HEK293 (cell line): ENCODE results near the gene CACTIN.

Source experiments
- CTCF ChIA-PET: fragments of 350-600 bp; formaldehyde crosslinking; extraction: SDS; loops from one replicate; lab custom pipeline; 2021; ENCODE audit warnings: antibody characterized with exemption; lab: Yijun Ruan, JAX
- POLR2A ChIA-PET: fragments of 300-600 bp; formaldehyde crosslinking; extraction: SDS; loops from one replicate; lab custom pipeline; 2020; ENCODE audit warnings: antibody characterized with exemption, inconsistent platforms; lab: Yijun Ruan, JAX
- H3K27ac ChIP-seq: fragments of 200-500 bp; sonication (Bioruptor generic); 2 replicates; pipeline ENCODE4 v1.5.1; 2014; ENCODE audit warnings: low read depth, low read length, control low read depth, inconsistent platforms; ENCODE audit errors: extremely low read depth
- H3K36me3 ChIP-seq, 2 experiments: fragments of 200-500 bp in 1 of 2; sonication (Bioruptor generic) in 1 of 2; 1 replicate in 1 of 2; 2 replicates in 1 of 2; pipeline ENCODE4 v1.5.1; 2014 to 2017; ENCODE audit warnings: inconsistent platforms in 2 of 2, low read length in 2 of 2; ENCODE audit not compliant: control insufficient read depth in 2 of 2, insufficient read depth in 1 of 2
- H3K4me1 ChIP-seq: fragments of 200-500 bp; sonication (Bioruptor generic); 2 replicates; pipeline ENCODE4 v1.5.1; 2014; ENCODE audit warnings: mild to moderate bottlenecking, low read length, inconsistent platforms; ENCODE audit not compliant: control insufficient read depth, insufficient read depth
- H3K4me3 ChIP-seq: 2 replicates; pipeline ENCODE4 v1.5.1; 2011; ENCODE audit warnings: low read depth, mild to moderate bottlenecking, control low read depth, low read length, moderate library complexity
- H3K9me3 ChIP-seq: fragments of 200-500 bp; sonication (Bioruptor generic); 2 replicates; pipeline ENCODE4 v1.5.1; 2014; ENCODE audit warnings: low read depth, low read length, inconsistent platforms; ENCODE audit not compliant: control insufficient read depth, insufficient read depth
- BCL11B ChIP-seq: fragments of 450-650 bp; formaldehyde crosslinking; IDR thresholded peaks from 2 replicates; pipeline ENCODE4 v1.5.1; 2016; ENCODE audit warnings: low read depth, missing biosample characterization, missing genetic modification characterization
- GLI2 ChIP-seq: fragments of 450-650 bp; formaldehyde crosslinking; IDR thresholded peaks from 2 replicates; pipeline ENCODE4; 2017; ENCODE audit warnings: missing biosample characterization, missing genetic modification characterization, low read depth, borderline replicate concordance
- KLF1 ChIP-seq: fragments of 450-650 bp; formaldehyde crosslinking; IDR thresholded peaks from 2 replicates; pipeline ENCODE4 v1.5.1; 2016; ENCODE audit warnings: missing biosample characterization, missing genetic modification characterization
- KLF8 ChIP-seq: fragments of 450-650 bp; formaldehyde crosslinking; IDR thresholded peaks from 2 replicates; pipeline ENCODE4 v1.5.1; 2016; ENCODE audit warnings: missing biosample characterization, missing genetic modification characterization
- KLF9 ChIP-seq: fragments of 450-650 bp; formaldehyde crosslinking; IDR thresholded peaks from 2 replicates; pipeline ENCODE4 v1.5.1; 2016; ENCODE audit warnings: missing biosample characterization, missing genetic modification characterization, low read depth
- MYNN ChIP-seq: fragments of 450-650 bp; formaldehyde crosslinking; IDR thresholded peaks from 2 replicates; pipeline ENCODE4 v1.5.1; 2016; ENCODE audit warnings: missing biosample characterization, missing genetic modification characterization, borderline replicate concordance
- PRDM6 ChIP-seq: fragments of 450-650 bp; formaldehyde crosslinking; IDR thresholded peaks from 2 replicates; pipeline ENCODE4 v1.5.1; 2017; ENCODE audit warnings: missing biosample characterization, missing genetic modification characterization
- ZBTB10 ChIP-seq: fragments of 450-650 bp; formaldehyde crosslinking; IDR thresholded peaks from 2 replicates; pipeline ENCODE4 v1.5.1; 2016; ENCODE audit warnings: missing biosample characterization, missing genetic modification characterization
- ZBTB26 ChIP-seq: fragments of 450-650 bp; formaldehyde crosslinking; optimal IDR thresholded peaks from 2 replicates; pipeline ENCODE3; 2016; ENCODE audit warnings: missing biosample characterization, mild to moderate bottlenecking, missing genetic modification characterization
- ZBTB48 ChIP-seq: fragments of 450-650 bp; formaldehyde crosslinking; IDR thresholded peaks from 2 replicates; pipeline ENCODE4 v1.5.1; 2016; ENCODE audit warnings: missing biosample characterization, missing genetic modification characterization
- ZBTB49 ChIP-seq: fragments of 450-650 bp; formaldehyde crosslinking; IDR thresholded peaks from 2 replicates; pipeline ENCODE4 v1.5.1; 2016; ENCODE audit warnings: missing biosample characterization, missing genetic modification characterization, low read depth
- ZBTB6 ChIP-seq: fragments of 450-650 bp; formaldehyde crosslinking; IDR thresholded peaks from 2 replicates; pipeline ENCODE4 v1.5.1; 2017; ENCODE audit warnings: missing biosample characterization, missing genetic modification characterization
- ZEB2 ChIP-seq: fragments of 450-650 bp; formaldehyde crosslinking; IDR thresholded peaks from 2 replicates; pipeline ENCODE4 v1.5.1; 2016; ENCODE audit warnings: missing biosample characterization, missing genetic modification characterization
- ZFHX2 ChIP-seq: fragments of 450-650 bp; formaldehyde crosslinking; conservative IDR thresholded peaks from 2 replicates; pipeline ENCODE4 v1.5.1; 2016; ENCODE audit warnings: missing biosample characterization, missing genetic modification characterization
- ZFP3 ChIP-seq: fragments of 450-650 bp; formaldehyde crosslinking; IDR thresholded peaks from 2 replicates; pipeline ENCODE4 v1.5.1; 2016; ENCODE audit warnings: low read depth, missing biosample characterization, missing genetic modification characterization
- ZFP41 ChIP-seq: fragments of 450-650 bp; formaldehyde crosslinking; IDR thresholded peaks from 2 replicates; pipeline ENCODE4 v1.5.1; 2016; ENCODE audit warnings: missing biosample characterization, missing genetic modification characterization, borderline replicate concordance
- ZIC2 ChIP-seq: fragments of 450-650 bp; formaldehyde crosslinking; IDR thresholded peaks from 2 replicates; pipeline ENCODE4 v1.5.1; 2016; ENCODE audit warnings: missing biosample characterization, missing genetic modification characterization
- ZNF146 ChIP-seq: fragments of 450-650 bp; formaldehyde crosslinking; IDR thresholded peaks from 2 replicates; pipeline ENCODE4 v1.5.1; 2016; ENCODE audit warnings: missing biosample characterization, missing genetic modification characterization
- ZNF16 ChIP-seq: fragments of 450-650 bp; formaldehyde crosslinking; IDR thresholded peaks from 2 replicates; pipeline ENCODE4 v1.5.1; 2016; ENCODE audit warnings: low read depth, missing biosample characterization, missing genetic modification characterization
- ZNF239 ChIP-seq: fragments of 450-650 bp; formaldehyde crosslinking; IDR thresholded peaks from 2 replicates; pipeline ENCODE4 v1.5.1; 2016; ENCODE audit warnings: missing biosample characterization, missing genetic modification characterization
- ZNF311 ChIP-seq: fragments of 450-650 bp; formaldehyde crosslinking; IDR thresholded peaks from 2 replicates; pipeline ENCODE4 v1.5.1; 2017; ENCODE audit warnings: missing biosample characterization, missing genetic modification characterization, borderline replicate concordance
- ZNF600 ChIP-seq: fragments of 450-650 bp; formaldehyde crosslinking; IDR thresholded peaks from 2 replicates; pipeline ENCODE4 v1.5.1; 2016; ENCODE audit warnings: missing biosample characterization, missing genetic modification characterization
- ZNF768 ChIP-seq: fragments of 450-650 bp; formaldehyde crosslinking; IDR thresholded peaks from 2 replicates; pipeline ENCODE4 v1.5.1; 2018; ENCODE audit warnings: missing biosample characterization, mild to moderate bottlenecking, missing genetic modification characterization

CACTIN gene

GRCh38 chr19:3608079-3608641, 18.4 kb downstream of the CACTIN start:
- ChIA-PET POLR2A (no interaction called here), CTCF (interaction anchor here (0.6 to 1.5 kb wide), 13 partner anchors 10 to 811 kb away, joined by 3 to 4 read pairs (median 3); no protein-coding TSS in a partner anchor)
- no peak overlapping the region for H3K4me3 ChIP-seq
- no peak overlapping the region for H3K27ac ChIP-seq
- H3K4me1 ChIP-seq: peaks cover 3% of the 10 kb centered on the region; the same call in 1 of the 2 replicates
- peak; percentile 12; the same call in 1 of the 2 replicates for TF ChIP-seq ZIC2 (tag by site-specific recombination)
- TF ChIP-seq ZNF600 (tag by site-specific recombination): no peak
- peak; percentile 100 for TF ChIP-seq ZFP3 (tag by site-specific recombination)
- H3K9me3 ChIP-seq: no peaks in the 10 kb centered on the region
- H3K36me3 ChIP-seq: peaks cover 0 to 30% of the 10 kb centered on the region in 2 experiments; a peak in 2 of 3 replicates

- ChIA-PET CTCF (interaction anchor here (0.6 to 1.5 kb wide), 12 partner anchors 11 to 532 kb away, joined by 3 to 4 read pairs (median 3); no protein-coding TSS in a partner anchor), POLR2A (no interaction called here)
- Histone ChIP-seq H3K36me3 (peaks cover 0 to 25% of the 10 kb centered on the region in 2 experiments; a peak in 2 of 3 replicates), H3K4me1 (peaks cover 3% of the 10 kb centered on the region; the same call in 1 of the 2 replicates), H3K27ac (no peak overlapping the region), H3K4me3 (peak overlapping the region; percentile 15; the same call in 1 of the 2 replicates), H3K9me3 (no peaks in the 10 kb centered on the region)
- TF ChIP-seq ZBTB48 (tag by site-specific recombination) (peak; percentile 74), ZNF311 (tag by site-specific recombination) (no peak), ZEB2 (tag by site-specific recombination) (0 out of 2 replicates have a peak, but pooled peaks have one; percentile 6), ZNF16 (no peak), ZBTB10 (0 out of 2 replicates have a peak, but pooled peaks have one; percentile 17), MYNN (no peak), PRDM6 (no peak), ZNF768 (tag by site-specific recombination) (no peak), ZBTB6 (tag by site-specific recombination) (peak; percentile 6; the same call in 1 of the 2 replicates), ZNF146 (tag by site-specific recombination) (no peak), GLI2 (no peak), ZBTB26 (peak; percentile 9), KLF8 (tag by site-specific recombination) (peak; percentile 20), KLF9 (tag by site-specific recombination) (peak; percentile 82), BCL11B (tag by site-specific recombination) (no peak), ZNF600 (tag by site-specific recombination) (0 out of 2 replicates have a peak, but pooled peaks have one; percentile 21), ZBTB49 (tag by site-specific recombination) (no peak), KLF1 (tag by site-specific recombination) (peak; percentile 90), ZFP41 (tag by site-specific recombination) (no peak), ZNF239 (no peak), ZFHX2 (tag by site-specific recombination) (peak; percentile 20; the same call in 1 of the 2 replicates)
These were observed 19.1 kb downstream of the CACTIN start for GRCh38 chr19:3607303-3608078.
